Astrocyte (in vitro differentiated cells and primary cell): Measurements from ENCODE around the gene TMEM59. TPM values are rescaled to one million over a fixed set of nuclear protein-coding genes. Genes with fewer than 3 reads are reported as not detected.

Experiments
- DNase-seq: peaks from one replicate; pipeline ENCODE4 v3.0.0-alpha.2; 2010; ENCODE audit warnings: low read depth
- FAIRE-seq: peaks from 2 replicates; lab custom pipeline; 2011; peaks lifted over from hg19 to GRCh38; lab: Jason Lieb, UNC
- H2AFZ ChIP-seq: 2 replicates; pipeline ENCODE4 v1.6.0; 2012; ENCODE audit warnings: low read depth, low read length, inconsistent platforms
- H3K27ac ChIP-seq: 2 replicates; pipeline ENCODE4 v1.5.1; 2011; ENCODE audit warnings: low read depth, low read length, inconsistent platforms
- H3K27me3 ChIP-seq: 2 replicates; pipeline ENCODE4 v1.6.0; 2011; ENCODE audit warnings: low read length, inconsistent platforms; ENCODE audit not compliant: insufficient read depth
- H3K36me3 ChIP-seq: 2 replicates; pipeline ENCODE4 v1.5.1; 2011; ENCODE audit warnings: low read length, inconsistent platforms; ENCODE audit not compliant: insufficient read depth
- H3K4me1 ChIP-seq: 2 replicates; pipeline ENCODE4 v1.5.1; 2011; ENCODE audit warnings: low read length, inconsistent platforms; ENCODE audit not compliant: insufficient read depth
- H3K4me2 ChIP-seq: 2 replicates; pipeline ENCODE4 v1.6.0; 2012; ENCODE audit warnings: low read length, inconsistent platforms
- H3K4me3 ChIP-seq: 2 replicates; pipeline ENCODE4 v1.5.1; 2011; ENCODE audit warnings: low read depth, mild to moderate bottlenecking, low read length, inconsistent platforms; ENCODE audit not compliant: insufficient read depth
- H3K79me2 ChIP-seq: 2 replicates; pipeline ENCODE4 v1.6.0; 2012; ENCODE audit warnings: mild to moderate bottlenecking, low read length, inconsistent platforms; ENCODE audit not compliant: insufficient read depth
- H3K9ac ChIP-seq: 2 replicates; pipeline ENCODE4 v1.6.0; 2012; ENCODE audit warnings: mild to moderate bottlenecking, low read length, inconsistent platforms
- H3K9me3 ChIP-seq: 2 replicates; pipeline ENCODE4 v1.5.1; 2012; ENCODE audit warnings: low read depth, mild to moderate bottlenecking, low read length, inconsistent platforms; ENCODE audit not compliant: insufficient read depth
- H4K20me1 ChIP-seq: 2 replicates; pipeline ENCODE4 v1.6.0; 2012; ENCODE audit warnings: low read length, inconsistent platforms; ENCODE audit not compliant: insufficient read depth
- H3K27ac Mint-ChIP-seq: one replicate; pipeline ENCODE4 v1.8.0; 2021; ENCODE audit warnings: mild to moderate bottlenecking, mixed read lengths; ENCODE audit not compliant: unreplicated experiment
- H3K27me3 Mint-ChIP-seq: one replicate; pipeline ENCODE4 v1.8.0; 2021; ENCODE audit warnings: low read depth, mixed read lengths; ENCODE audit not compliant: unreplicated experiment
- H3K36me3 Mint-ChIP-seq: one replicate; pipeline ENCODE4 v1.8.0; 2021; ENCODE audit warnings: low read depth, mixed read lengths; ENCODE audit not compliant: unreplicated experiment
- H3K4me1 Mint-ChIP-seq: one replicate; pipeline ENCODE4 v1.8.0; 2021; ENCODE audit warnings: low read depth, mixed read lengths; ENCODE audit not compliant: unreplicated experiment
- H3K4me3 Mint-ChIP-seq: one replicate; pipeline ENCODE4 v1.8.0; 2021; ENCODE audit warnings: mild to moderate bottlenecking, moderate library complexity, mixed read lengths; ENCODE audit not compliant: unreplicated experiment
- H3K9me3 Mint-ChIP-seq: one replicate; pipeline ENCODE4 v1.8.0; 2021; ENCODE audit warnings: mild to moderate bottlenecking, mixed read lengths; ENCODE audit not compliant: unreplicated experiment
- EZH2 ChIP-seq: IDR thresholded peaks from 2 replicates; pipeline ENCODE4 v1.6.1; 2012; ENCODE audit warnings: mild to moderate bottlenecking, low read length, inconsistent platforms; ENCODE audit not compliant: insufficient read depth
- total RNA-seq: library from RNA; stranded (reverse); gene quantifications from 2 replicates; pipeline ENCODE4 v1.2.1, GENCODE V29; 2021
- TF ChIP-seq, protein P1 (sequence below): IDR thresholded peaks from 2 replicates; pipeline ENCODE4 v1.5.1; 2011; ENCODE audit warnings: low read depth, mild to moderate bottlenecking, inconsistent platforms, low read length, moderate library complexity; ENCODE audit not compliant: insufficient read depth

TMEM59 gene
- total RNA-seq, 1 donor from 2014 or later: 315 TPM

DNA sequence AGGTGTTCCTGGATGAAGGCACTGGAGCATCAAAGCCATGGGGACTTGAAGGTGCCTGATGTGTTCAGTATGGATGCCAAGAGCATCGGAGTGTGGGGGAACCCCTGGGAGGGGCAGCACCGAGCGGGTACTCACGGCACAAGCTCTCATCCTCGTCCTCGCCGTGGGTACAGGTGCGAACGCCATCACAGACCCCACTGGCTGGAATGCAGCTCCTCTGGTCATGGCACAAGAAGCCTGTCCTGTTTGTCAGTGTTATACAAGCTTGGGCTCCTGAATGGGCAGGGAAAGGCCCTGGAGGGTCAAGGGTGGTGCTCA, 41.0 kb downstream of the TMEM59 start:
- Mint-ChIP-seq H3K9me3 (no peaks in the 10 kb centered on the region), H3K27ac (no peak overlapping the region), H3K4me3 (no peak overlapping the region), H3K36me3 (no peaks in the 10 kb centered on the region), H3K27me3 (peaks cover 60% of the 10 kb centered on the region), H3K4me1 (no peaks in the 10 kb centered on the region)
- Histone ChIP-seq H3K36me3 (no peaks in the 10 kb centered on the region), H3K27ac (no peak overlapping the region), H4K20me1 (no peaks in the 10 kb centered on the region), H3K4me3 (no peak overlapping the region), H2AFZ (no peak overlapping the region), H3K9ac (no peak overlapping the region), H3K9me3 (no peaks in the 10 kb centered on the region), H3K79me2 (no peaks in the 10 kb centered on the region), H3K27me3 (peaks cover 14% of the 10 kb centered on the region), H3K4me1 (no peaks in the 10 kb centered on the region), H3K4me2 (no peak overlapping the region)
- DNase-seq (no peak), FAIRE-seq (no peak)
- no peak for TF ChIP-seq EZH2
- TF ChIP-seq, protein P1, sequence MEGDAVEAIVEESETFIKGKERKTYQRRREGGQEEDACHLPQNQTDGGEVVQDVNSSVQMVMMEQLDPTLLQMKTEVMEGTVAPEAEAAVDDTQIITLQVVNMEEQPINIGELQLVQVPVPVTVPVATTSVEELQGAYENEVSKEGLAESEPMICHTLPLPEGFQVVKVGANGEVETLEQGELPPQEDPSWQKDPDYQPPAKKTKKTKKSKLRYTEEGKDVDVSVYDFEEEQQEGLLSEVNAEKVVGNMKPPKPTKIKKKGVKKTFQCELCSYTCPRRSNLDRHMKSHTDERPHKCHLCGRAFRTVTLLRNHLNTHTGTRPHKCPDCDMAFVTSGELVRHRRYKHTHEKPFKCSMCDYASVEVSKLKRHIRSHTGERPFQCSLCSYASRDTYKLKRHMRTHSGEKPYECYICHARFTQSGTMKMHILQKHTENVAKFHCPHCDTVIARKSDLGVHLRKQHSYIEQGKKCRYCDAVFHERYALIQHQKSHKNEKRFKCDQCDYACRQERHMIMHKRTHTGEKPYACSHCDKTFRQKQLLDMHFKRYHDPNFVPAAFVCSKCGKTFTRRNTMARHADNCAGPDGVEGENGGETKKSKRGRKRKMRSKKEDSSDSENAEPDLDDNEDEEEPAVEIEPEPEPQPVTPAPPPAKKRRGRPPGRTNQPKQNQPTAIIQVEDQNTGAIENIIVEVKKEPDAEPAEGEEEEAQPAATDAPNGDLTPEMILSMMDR: no peak

GRCh38 chr1:54011316-54012007, 41.5 kb downstream of the TMEM59 start:
- Histone ChIP-seq H3K4me3 (no peak overlapping the region), H3K9ac (no peak overlapping the region), H3K4me2 (no peak overlapping the region), H3K4me1 (no peaks in the 10 kb centered on the region), H3K27me3 (peaks cover 14% of the 10 kb centered on the region), H2AFZ (no peak overlapping the region), H3K27ac (no peak overlapping the region), H3K9me3 (no peaks in the 10 kb centered on the region), H3K79me2 (no peaks in the 10 kb centered on the region), H4K20me1 (no peaks in the 10 kb centered on the region), H3K36me3 (no peaks in the 10 kb centered on the region)
- FAIRE-seq (no peak), DNase-seq (no peak)
- H3K27me3 Mint-ChIP-seq: peaks cover 60% of the 10 kb centered on the region
- H3K4me1 Mint-ChIP-seq: no peaks in the 10 kb centered on the region
- no peaks in the 10 kb centered on the region for H3K36me3 Mint-ChIP-seq
- no peak overlapping the region for H3K4me3 Mint-ChIP-seq
- H3K27ac Mint-ChIP-seq: peak overlapping the region; percentile 26
- no peaks in the 10 kb centered on the region for H3K9me3 Mint-ChIP-seq
- TF ChIP-seq, protein P1: no peak
- no peak for TF ChIP-seq EZH2

GRCh38 chr1:54010415-54011117, 42.4 kb downstream of the TMEM59 start:
- no peak overlapping the region for H3K27ac Mint-ChIP-seq
- no peak overlapping the region for H3K4me3 ChIP-seq
- H3K27me3 Mint-ChIP-seq: peaks cover 60% of the 10 kb centered on the region
- H3K4me1 Mint-ChIP-seq: no peaks in the 10 kb centered on the region
- H3K4me1 ChIP-seq: no peaks in the 10 kb centered on the region
- no peaks in the 10 kb centered on the region for H3K36me3 Mint-ChIP-seq
- no peaks in the 10 kb centered on the region for H4K20me1 ChIP-seq
- H3K9me3 ChIP-seq: no peaks in the 10 kb centered on the region
- peaks cover 14% of the 10 kb centered on the region for H3K27me3 ChIP-seq
- no peak overlapping the region for H3K9ac ChIP-seq
- FAIRE-seq: no peak
- no peak overlapping the region for H2AFZ ChIP-seq
- no peak overlapping the region for H3K27ac ChIP-seq
- H3K9me3 Mint-ChIP-seq: no peaks in the 10 kb centered on the region
- TF ChIP-seq, protein P1: no peak
- no peak for TF ChIP-seq EZH2
- H3K4me2 ChIP-seq: no peak overlapping the region
- no peak for DNase-seq
- no peaks in the 10 kb centered on the region for H3K36me3 ChIP-seq
- H3K4me3 Mint-ChIP-seq: no peak overlapping the region
- no peaks in the 10 kb centered on the region for H3K79me2 ChIP-seq
